NCI-H187 treated with DMSO at 0.1 percent for 48 hours (cell line): ENCODE measurements around the gene ZNG1B.
"Not testable (repeated sequence)": the region's sequence is repeated elsewhere in the genome, so short reads cannot be mapped to it uniquely, and the experiment has no call there.

Experiments used
- DNase-seq: peaks from one replicate; lab custom pipeline; 2025; lab: John Stamatoyannopoulos, UW

Gene ZNG1B

GRCh38 chr2:113437508-113438465 lies at the start of gene ZNG1B:
ZNG1B (plus strand) TSS chr2:113437691; CDS start chr2:113437869, 178 bp downstream.
- not testable (repeated sequence) for DNase-seq

DNA sequence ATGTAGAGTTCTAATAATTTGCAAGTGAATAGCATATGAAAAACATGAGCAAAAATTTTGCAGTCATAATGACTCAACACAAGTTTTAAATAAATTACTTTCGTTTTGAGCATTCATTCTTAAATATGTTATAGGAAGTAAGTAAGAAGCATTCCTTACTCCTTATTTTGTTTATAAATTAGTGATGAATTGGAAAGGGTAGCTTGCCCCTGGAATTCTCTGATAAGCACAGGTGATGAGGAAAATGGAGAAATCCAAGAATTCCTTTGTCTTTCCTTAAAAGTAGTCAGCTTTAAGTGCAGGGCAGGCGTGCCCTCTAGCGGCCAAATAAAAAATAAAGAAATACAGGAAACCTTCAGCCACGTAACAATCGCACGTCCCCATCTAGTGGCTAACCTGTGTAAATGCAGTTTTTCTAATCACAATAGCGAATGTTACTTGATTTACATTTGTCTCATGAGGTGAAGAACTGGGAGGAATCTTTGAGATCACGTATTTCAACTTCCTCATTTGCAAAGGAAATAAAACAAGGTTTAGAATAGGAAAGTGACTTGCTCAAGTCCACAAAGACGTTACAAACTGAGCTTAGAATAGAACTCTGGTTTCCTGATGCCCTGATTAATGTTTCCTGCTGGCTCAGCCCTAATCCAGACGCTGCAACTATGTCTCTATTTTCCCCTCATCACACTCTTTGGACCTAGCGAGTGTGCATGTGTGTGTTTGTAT lies 47.2 kb upstream of the ZNG1B start:
- no peak for DNase-seq

GRCh38 chr2:113391073-113391472 lies 46.4 kb upstream of the ZNG1B start:
- DNase-seq = no peak

DNA sequence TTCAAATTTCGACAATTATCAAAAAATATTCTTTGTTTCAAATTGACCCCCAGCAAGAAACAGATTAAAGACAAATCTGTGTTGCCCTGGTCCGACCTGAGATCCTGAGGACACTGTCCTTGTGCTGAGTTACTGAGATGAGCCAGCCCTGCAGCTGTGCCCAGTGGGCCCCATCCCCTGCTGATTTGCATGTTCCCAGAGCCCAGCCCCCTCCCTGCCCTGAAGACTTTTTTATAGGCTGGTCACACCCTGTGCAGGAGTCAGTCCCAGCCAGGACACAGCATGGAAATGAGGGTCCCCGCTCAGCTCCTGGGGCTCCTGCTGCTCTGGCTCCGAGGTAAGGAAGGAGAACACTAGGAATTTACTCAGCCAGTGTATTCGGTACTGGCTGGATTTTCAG lies 31.4 kb upstream of the ZNG1B start:
- no peak for DNase-seq

DNA sequence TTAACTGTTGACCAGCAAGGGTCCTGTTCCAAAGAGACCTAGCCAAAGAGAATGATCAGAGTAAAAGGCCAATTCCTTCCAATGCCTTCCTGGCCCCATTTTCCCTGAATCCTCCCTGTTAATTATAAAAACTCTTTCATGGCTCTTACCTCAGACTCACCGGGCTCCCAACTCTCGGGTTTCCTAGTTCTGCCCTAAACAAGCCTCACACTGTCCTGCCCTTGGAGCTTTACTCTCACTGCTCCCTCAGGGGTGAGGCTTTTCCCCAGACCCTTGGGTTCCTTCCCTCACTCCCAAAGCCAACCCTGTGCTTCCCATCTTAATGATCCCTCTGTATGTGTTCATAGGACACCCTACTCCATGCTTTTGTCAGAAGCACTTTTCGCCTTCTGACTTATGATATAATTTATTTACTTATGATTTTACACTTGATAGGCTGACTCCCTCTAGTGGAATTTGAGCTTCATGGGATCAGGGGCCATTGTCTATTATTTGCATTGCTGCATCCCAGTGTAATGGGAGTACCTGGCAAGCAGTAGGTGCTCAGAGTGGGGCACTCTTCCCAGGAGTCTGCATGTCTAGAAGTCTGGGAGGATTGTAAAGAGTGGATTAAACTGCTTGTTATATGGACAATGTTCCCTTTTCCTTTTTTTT lies 29.9 kb upstream of the ZNG1B start:
- DNase-seq = no peak

DNA sequence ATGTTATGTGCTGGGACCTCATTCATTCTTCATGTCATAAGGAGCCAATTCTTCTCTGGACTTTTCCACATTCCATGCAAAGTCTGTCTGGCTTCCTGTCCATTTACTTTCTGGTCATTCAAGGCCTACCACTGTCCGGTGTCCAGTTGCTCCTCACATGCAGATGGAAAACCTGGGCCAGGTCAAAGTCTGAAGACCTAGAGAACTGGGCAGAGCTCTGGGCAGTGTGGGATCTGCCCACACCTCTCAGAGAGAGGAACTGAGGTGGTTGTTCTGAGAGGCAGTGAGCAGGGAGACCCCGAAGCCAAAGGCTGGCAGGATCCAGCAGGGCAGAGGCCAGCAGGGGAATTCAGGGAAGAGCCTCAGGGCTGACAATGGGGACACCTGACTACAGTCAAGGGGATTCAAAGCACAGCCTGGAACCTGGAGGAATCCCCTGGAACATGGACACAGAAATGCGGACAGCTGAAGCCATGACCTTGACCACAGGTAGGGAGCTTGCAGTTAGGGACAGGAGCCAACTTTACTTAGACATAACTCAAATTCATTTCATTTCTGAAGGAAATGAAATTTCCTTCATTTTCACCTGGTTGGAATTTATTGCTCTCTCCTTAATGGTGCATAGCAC lies 25.7 kb upstream of the ZNG1B start:
- DNase-seq = not testable (repeated sequence)

DNA sequence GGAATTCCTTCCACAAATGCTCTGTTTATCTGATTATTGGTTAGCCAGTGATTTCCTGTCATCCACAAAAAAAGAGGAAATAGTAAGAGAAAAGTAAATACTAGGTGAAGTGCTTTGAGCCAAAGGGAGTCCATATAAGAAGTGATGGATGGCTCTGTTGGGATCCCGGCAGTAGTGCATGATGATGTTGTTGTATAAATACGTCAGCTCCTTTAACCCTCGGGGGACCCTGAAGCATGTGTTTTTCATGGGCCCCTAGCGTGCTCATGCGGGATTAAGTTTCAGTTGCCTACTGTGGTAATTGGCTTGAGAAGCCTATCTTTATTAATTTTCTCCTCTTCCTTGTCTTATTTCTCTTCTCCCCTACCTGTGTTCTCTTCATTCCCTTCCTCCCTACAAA lies 24.7 kb upstream of the ZNG1B start:
- not testable (repeated sequence) for DNase-seq

GRCh38 chr2:113431773-113432172 lies 5.7 kb upstream of the ZNG1B start:
- DNase-seq = not testable (repeated sequence)

GRCh38 chr2:113433468-113433867 lies 4.0 kb upstream of the ZNG1B start:
- not testable (repeated sequence) for DNase-seq

GRCh38 chr2:113465770-113466169 lies 28.3 kb downstream of the ZNG1B start:
- DNase-seq = not testable (repeated sequence)

DNA sequence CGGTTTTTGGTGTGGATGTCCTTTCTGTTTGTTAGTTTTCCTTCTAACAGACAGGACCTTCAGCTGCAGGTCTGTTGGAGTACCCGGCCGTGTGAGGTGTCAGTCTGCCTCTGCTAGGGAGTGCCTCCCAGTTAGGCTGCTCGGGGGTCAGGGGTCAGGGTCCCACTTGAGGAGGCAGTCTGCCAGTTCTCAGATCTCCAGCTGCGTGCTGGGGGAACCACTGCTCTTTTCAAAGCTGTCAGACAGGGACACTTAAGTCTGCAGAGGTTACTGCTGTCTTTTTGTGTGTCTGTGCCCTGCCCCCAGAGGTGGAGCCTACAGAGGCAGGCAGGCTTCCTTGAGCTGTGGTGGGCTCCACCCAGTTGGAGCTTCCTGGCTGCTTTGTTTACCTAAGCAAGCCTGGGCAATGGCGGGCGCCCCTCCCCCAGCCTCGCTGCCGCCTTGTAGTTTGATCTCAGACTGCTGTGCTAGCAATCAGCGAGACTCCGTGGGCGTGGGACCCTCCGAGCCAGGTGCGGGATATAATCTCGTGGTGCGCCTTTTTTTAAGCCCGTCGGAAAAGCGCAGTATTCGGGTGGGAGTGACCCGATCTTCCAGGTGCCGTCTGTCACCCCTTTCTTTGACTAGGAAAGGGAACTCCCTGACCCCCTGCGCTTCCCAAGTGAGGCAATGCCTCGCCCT lies 39.3 kb downstream of the ZNG1B start:
- DNase-seq = not testable (repeated sequence)

DNA sequence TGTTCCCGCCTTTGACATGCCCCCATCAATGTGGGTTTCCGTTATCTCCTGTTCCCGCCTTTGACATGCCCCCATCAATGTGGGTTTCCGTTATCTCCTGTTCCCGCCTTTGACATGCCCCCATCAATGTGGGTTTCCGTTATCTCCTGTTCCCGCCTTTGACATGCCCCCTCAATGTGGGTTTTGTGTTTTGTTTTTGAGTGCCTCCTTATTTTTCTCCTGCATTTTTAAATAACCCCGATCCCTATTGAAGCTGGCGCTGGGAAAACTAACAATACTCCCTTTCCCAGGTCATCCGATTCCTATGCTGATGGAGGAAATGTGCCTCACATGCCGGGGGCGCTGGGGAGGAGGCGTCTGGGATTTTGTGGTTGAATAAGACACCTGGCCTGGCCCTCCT lies 59.0 kb downstream of the ZNG1B start:
- not testable (repeated sequence) for DNase-seq

- DNase-seq = not testable (repeated sequence)
Observed at GRCh38 chr2:113498365-113498764, 60.9 kb downstream of the ZNG1B start, which contains the start of gene FOXD4L1. FOXD4L1 (plus strand) TSS chr2:113498665; CDS start chr2:113499257, 592 bp downstream.

DNA sequence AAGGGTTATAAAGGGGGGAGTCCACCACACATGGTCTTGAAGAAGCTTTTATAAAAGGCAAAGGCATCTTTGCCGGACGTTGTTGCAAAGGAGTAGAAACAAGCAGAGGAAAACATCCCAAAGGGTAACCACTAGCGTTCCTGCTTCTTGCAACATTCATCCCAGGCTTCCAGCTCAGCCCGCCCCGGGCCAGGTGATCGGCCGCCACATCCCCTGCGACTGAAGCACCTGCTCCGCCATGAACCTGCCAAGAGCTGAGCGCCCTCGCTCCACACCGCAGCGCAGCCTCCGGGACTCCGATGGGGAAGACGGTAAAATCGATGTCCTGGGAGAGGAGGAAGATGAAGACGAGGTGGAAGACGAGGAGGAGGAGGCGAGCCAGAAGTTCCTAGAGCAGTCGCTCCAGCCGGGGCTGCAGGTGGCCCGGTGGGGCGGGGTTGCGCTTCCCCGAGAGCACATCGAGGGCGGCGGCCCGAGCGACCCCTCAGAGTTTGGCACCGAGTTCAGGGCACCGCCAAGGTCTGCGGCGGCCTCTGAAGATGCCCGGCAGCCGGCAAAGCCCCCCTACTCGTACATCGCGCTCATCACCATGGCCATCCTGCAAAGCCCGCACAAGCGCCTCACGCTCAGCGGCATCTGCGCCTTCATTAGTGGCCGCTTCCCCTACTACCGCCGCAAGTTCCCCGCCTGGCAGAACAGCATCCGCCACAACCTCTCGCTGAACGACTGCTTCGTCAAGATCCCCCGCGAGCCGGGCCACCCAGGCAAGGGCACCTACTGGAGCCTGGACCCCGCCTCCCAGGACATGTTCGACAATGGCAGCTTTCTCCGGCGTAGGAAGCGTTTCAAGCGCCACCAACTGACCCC lies 61.8 kb downstream of the ZNG1B start:
- not testable (repeated sequence) for DNase-seq

DNA sequence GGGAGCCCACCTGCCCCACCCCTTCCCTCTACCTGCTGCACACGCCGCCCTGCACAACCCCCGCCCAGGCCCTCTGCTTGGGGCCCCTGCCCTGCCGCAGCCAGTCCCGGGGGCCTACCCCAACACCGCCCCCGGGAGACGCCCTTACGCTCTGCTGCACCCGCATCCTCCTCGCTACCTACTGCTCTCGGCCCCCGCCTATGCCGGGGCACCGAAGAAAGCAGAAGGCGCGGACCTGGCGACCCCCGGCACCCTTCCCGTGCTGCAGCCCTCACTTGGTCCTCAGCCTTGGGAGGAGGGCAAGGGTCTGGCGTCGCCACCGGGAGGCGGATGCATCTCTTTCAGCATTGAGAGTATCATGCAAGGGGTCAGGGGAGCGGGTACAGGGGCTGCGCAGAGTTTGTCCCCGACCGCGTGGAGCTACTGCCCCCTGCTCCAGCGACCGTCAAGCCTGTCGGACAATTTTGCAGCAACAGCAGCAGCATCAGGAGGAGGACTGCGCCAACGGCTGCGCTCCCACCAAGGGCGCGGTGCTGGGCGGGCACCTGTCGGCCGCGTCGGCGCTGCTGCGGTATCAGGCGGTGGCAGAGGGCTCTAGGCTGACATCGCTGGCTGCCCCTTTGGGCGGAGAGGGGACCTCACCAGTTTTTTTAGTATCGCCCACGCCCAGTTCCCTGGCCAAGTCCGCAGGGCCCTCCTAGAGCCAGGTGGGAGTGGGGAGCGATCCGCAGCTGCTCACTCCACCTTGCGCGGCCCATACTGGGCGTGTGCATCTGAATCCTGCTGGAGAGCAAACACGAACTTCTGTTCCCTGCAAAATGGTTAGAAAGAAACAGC lies 62.6 kb downstream of the ZNG1B start:
- DNase-seq = not testable (repeated sequence)

- DNase-seq = not testable (repeated sequence)
Observed at GRCh38 chr2:113500723-113501038, 63.2 kb downstream of the ZNG1B start.

DNA sequence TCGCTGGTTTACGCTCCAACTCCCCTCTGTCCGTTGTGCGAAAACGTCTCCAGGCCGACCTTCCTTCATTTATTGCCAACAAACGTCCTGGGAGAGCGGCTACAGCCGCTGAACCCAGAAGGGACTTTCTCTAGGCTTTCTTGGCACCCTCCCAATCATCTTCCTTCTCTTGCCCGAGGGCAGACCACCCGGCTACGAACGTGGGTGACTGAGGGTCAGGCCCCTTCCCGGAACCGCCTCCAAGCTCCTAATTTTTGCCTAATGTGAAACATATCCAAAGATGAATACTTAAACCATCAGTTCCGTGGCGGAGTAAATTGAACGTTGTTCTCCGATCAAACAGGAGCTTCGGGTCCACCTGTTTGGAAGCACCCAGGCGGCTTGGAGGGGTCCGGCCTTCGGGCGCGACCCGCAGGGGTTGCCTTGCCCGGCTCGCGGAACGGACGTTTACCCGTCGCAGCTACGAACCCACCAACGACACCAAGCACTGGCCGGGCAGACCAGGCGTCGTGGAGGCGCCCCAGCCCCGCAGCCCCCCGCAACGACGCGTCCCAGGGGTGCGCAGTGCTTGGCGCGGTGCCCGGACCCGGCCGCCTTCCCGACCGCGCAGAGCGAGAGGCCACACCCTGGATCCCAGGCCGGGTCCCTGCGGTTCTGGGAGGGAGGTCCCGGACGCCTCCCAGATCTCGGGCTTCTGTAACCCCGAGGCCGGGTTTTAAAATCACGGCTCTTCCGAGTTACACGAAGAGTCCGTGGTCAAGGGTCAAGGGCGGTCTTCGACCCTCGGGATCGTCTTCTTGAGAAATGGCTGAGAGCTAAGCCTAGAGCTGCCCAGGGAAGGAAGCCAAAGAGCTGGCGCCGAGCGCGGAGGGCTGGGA lies 65.0 kb downstream of the ZNG1B start:
- DNase-seq = not testable (repeated sequence)
